T-cell (primary cell): ENCODE results near the gene PMVK. TPM values are rescaled to one million over a fixed set of nuclear protein-coding genes. Genes with fewer than 3 reads are reported as not detected.

ENCODE experiments used
- ATAC-seq, 4 experiments: fragments of 200-7000 bp in 3 of 4; fragments of 150-1000 bp in 1 of 4; cut with Tn5 transposase; replicated peaks in 1 of 4; 1 replicate in 3 of 4; 2 replicates in 1 of 4; pipeline ENCODE4 v1.10.0; 2021; ENCODE audit warnings: moderate library complexity in 3 of 4, mild to moderate bottlenecking in 2 of 4, moderate number of reproducible peaks in 1 of 4
- CTCF ChIA-PET, 2 donors: fragments of 300-600 bp; sonication (Branson Sonifier 250); formaldehyde crosslinking; loops; one replicate each; lab custom pipeline; 2022; ENCODE audit warnings: antibody characterized with exemption in 2 of 2; lab: Charles Lee
- POLR2A ChIA-PET, 2 donors: fragments of 300-600 bp; sonication (Branson Sonifier 250); formaldehyde crosslinking; loops; one replicate each; lab custom pipeline; 2022; ENCODE audit warnings: antibody characterized with exemption in 2 of 2; lab: Charles Lee
- DNase-seq, 35 experiments: peaks; one replicate each; pipeline versions ENCODE4 v3.0.0 to v3.0.0-alpha.2; 2013 to 2023
- H3K27ac ChIP-seq: one replicate; pipeline ENCODE4 v1.5.1; 2013; ENCODE audit warnings: low read length
- H3K27me3 ChIP-seq, 2 experiments: replicated peaks in 1 of 2; 1 replicate in 1 of 2; 2 replicates in 1 of 2; pipeline versions ENCODE4 v1.6.1 to v1.7.0; 2013; ENCODE audit warnings: low read length in 1 of 2, mixed read lengths in 1 of 2; ENCODE audit not compliant: control insufficient read depth in 2 of 2, insufficient read depth in 2 of 2; ENCODE audit errors: extremely low read depth in 1 of 2
- H3K36me3 ChIP-seq, 2 donors: 1 replicate in 1 of 2; 2 replicates in 1 of 2; pipeline versions ENCODE4 v1.6.1 to v1.7.0; 2013; ENCODE audit warnings: low read length in 1 of 2; ENCODE audit not compliant: control insufficient read depth in 2 of 2, insufficient read depth in 1 of 2; ENCODE audit errors: extremely low read depth in 1 of 2
- H3K4me1 ChIP-seq, 2 experiments: 1 replicate in 1 of 2; 2 replicates in 1 of 2; pipeline versions ENCODE4 v1.6.1 to v1.7.0; 2013; ENCODE audit warnings: low read length in 2 of 2, mixed read lengths in 1 of 2; ENCODE audit not compliant: insufficient read depth in 2 of 2, control insufficient read depth in 1 of 2; ENCODE audit errors: extremely low read depth in 1 of 2
- H3K4me3 ChIP-seq, 2 donors: 1 replicate in 1 of 2; 2 replicates in 1 of 2; pipeline versions ENCODE4 v1.5.1 to v1.7.0; 2013; ENCODE audit warnings: mild to moderate bottlenecking in 2 of 2, low read length in 1 of 2, moderate library complexity in 1 of 2; ENCODE audit not compliant: control insufficient read depth in 1 of 2; ENCODE audit errors: extremely low read depth in 1 of 2
- H3K9me3 ChIP-seq: 2 replicates; pipeline ENCODE4 v1.7.0; 2013
- H3K27ac Mint-ChIP-seq, 2 donors: one replicate each; pipeline ENCODE4 v1.8.0; 2020 to 2021; ENCODE audit warnings: mild to moderate bottlenecking in 2 of 2, mixed read lengths in 2 of 2
- H3K27me3 Mint-ChIP-seq, 2 donors: one replicate each; pipeline ENCODE4 v1.8.0; 2021 to 2022; ENCODE audit warnings: mixed read lengths in 2 of 2
- H3K36me3 Mint-ChIP-seq: one replicate; pipeline ENCODE4 v1.8.0; 2021; ENCODE audit warnings: mixed read lengths
- H3K4me1 Mint-ChIP-seq, 3 donors: one replicate each; pipeline ENCODE4 v1.8.0; 2020 to 2022; ENCODE audit warnings: mixed read lengths in 3 of 3, mild to moderate bottlenecking in 1 of 3
- H3K4me3 Mint-ChIP-seq, 3 donors: one replicate each; pipeline ENCODE4 v1.8.0; 2020 to 2022; ENCODE audit warnings: mild to moderate bottlenecking in 3 of 3, mixed read lengths in 3 of 3, moderate library complexity in 3 of 3
- H3K9me3 Mint-ChIP-seq, 3 donors: one replicate each; pipeline ENCODE4 v1.8.0; 2020 to 2022; ENCODE audit warnings: mixed read lengths in 3 of 3
- WGBS: methylation state at CpG from one replicate; pipeline ENCODE4 v1.1.5; 2013; ENCODE audit warnings: missing lambda C conversion rate; ENCODE audit not compliant: insufficient coverage; 5-methylcytosine and 5-hydroxymethylcytosine counted together
- total RNA-seq, 35 experiments: library from RNA in 6 of 35; stranded (reverse) in 6 of 35; fragments of 120-200 nt in 1 of 35; gene quantifications; one replicate each; pipeline versions ENCODE4 v1.2.1 to v1.2.4 and lab custom pipeline; 2013 to 2026

The PMVK gene
- total RNA-seq, 5 donors from 2014 or later (not counting 1 experiment from before 2014, with no cell fraction given): 12.6 to 24.9 (median 22.4) TPM

DNA sequence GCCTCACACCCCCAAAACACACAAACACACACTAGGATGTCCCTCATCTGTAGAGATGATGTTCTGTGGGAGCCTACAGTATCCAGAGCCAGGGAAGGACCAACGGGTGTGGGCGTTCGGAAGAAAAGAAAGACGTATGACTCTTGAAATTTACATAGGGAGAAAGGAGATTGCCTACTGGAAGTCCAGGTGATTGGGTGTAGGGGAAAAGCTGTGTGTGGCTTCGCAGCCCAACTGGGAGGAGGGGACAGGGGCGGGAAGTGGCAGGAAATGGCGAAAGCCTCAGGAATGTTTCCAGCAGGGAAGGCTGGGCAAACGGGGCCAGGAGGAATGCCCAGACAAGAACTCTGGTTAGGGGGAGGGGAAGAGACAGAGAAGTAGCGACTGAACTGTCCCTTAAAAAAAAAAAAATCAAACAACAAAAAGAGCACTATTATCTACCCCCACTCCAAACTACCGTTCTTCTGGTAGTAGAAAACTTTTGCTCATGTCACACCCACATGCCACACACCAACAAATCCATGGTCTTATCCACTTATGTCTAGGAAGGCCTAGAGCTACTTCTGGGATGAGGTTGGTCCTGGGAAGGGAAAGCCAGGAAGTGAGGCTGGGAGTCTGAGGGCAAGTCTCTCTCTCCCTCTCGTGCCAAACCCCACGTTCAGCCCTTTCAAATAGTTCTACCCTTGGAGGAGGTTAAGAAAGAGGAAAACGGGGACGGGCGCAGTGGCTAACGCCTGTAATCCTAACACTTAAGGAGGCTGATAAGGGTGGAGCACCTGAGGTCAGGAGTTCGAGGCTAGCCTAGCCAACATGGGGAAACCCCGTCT is 36.2 kb upstream of the PMVK start:
- CTCF ChIA-PET: interaction anchor here (0.7 to 2.7 kb wide), 8 partner anchors 11 to 353 kb away, joined by 3 to 13 read pairs (median 6); partner anchors contain the start of genes PBXIP1 (in 1 of the 2) and PYGO2 (in 1 of the 2)
- POLR2A ChIA-PET: interaction anchor here (0.5 to 1.6 kb wide), 4 partner anchors 12 to 72 kb away, joined by 3 to 22 read pairs (median 3); partner anchors contain the start of gene PBXIP1 (in 1 of the 2)
- ATAC-seq (no peak), DNase-seq (peak in 1 of 35 experiments; percentile 35)
- H3K27me3 Mint-ChIP-seq: no peaks in the 10 kb centered on the region
- WGBS: 72% methylated on average over 2 of the region's 18 CpGs
- peak overlapping the region; percentile 90 for H3K27ac ChIP-seq
- peak overlapping the region in 1 of 2 donors; percentile 89 for H3K4me3 ChIP-seq
- no peaks in the 10 kb centered on the region for H3K27me3 ChIP-seq
- no peaks in the 10 kb centered on the region for H3K9me3 ChIP-seq
- peaks cover 4 to 40% of the 10 kb centered on the region in 2 donors for H3K36me3 ChIP-seq
- peaks cover 21 to 43% (median 24%) of the 10 kb centered on the region in 3 donors for H3K4me1 Mint-ChIP-seq
- peak overlapping the region in 1 of 2 donors; percentile 74 for H3K27ac Mint-ChIP-seq
- H3K36me3 Mint-ChIP-seq: peaks cover 17% of the 10 kb centered on the region
- no peak overlapping the region for H3K4me3 Mint-ChIP-seq
- no peaks in the 10 kb centered on the region for H3K9me3 Mint-ChIP-seq
- peaks cover 8 to 56% of the 10 kb centered on the region in 2 experiments for H3K4me1 ChIP-seq

DNA sequence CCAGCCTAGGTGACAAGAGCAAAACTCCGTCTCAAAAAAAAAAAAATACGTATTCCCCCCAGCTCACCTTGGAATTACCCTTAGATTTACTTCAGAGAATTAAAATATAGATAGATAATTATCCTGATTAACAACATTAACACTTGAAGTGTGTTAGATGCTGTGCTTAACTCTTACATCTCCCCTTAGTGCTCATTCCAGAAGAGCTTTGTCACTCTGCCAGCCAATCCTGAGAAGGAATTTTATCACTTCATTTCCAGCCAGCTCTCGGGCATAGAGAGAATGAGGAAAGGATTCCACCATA is 35.6 kb upstream of the PMVK start:
- Mint-ChIP-seq H3K4me3 (no peak overlapping the region), H3K9me3 (no peaks in the 10 kb centered on the region), H3K4me1 (peaks cover 21 to 39% (median 24%) of the 10 kb centered on the region in 3 donors), H3K36me3 (peaks cover 17% of the 10 kb centered on the region), H3K27me3 (no peaks in the 10 kb centered on the region), H3K27ac (peak overlapping the region; percentile 74 to 77)
- no peak overlapping the region for H3K4me3 ChIP-seq
- WGBS: no CpG with 5 or more reads among the region's 3 CpGs
- ChIA-PET CTCF (interaction anchor here (0.6 to 1.4 kb wide), 4 partner anchors 16 to 79 kb away, joined by 3 to 6 read pairs (median 3); partner anchors contain the start of genes ADAM15 (in 1 of the 2) and PBXIP1 (in 1 of the 2)), POLR2A (interaction anchor here (0.5 to 0.7 kb wide), 3 partner anchors 13 to 72 kb away, joined by 3 read pairs; partner anchors contain the start of gene PBXIP1 (in 1 of the 2))
- ATAC-seq (no peak), DNase-seq (no peak)
- H3K9me3 ChIP-seq: no peaks in the 10 kb centered on the region
- H3K27me3 ChIP-seq: no peaks in the 10 kb centered on the region
- peaks cover 8 to 62% of the 10 kb centered on the region in 2 experiments for H3K4me1 ChIP-seq
- H3K27ac ChIP-seq: no peak overlapping the region
- H3K36me3 ChIP-seq: peaks cover 4 to 45% of the 10 kb centered on the region in 2 donors

DNA sequence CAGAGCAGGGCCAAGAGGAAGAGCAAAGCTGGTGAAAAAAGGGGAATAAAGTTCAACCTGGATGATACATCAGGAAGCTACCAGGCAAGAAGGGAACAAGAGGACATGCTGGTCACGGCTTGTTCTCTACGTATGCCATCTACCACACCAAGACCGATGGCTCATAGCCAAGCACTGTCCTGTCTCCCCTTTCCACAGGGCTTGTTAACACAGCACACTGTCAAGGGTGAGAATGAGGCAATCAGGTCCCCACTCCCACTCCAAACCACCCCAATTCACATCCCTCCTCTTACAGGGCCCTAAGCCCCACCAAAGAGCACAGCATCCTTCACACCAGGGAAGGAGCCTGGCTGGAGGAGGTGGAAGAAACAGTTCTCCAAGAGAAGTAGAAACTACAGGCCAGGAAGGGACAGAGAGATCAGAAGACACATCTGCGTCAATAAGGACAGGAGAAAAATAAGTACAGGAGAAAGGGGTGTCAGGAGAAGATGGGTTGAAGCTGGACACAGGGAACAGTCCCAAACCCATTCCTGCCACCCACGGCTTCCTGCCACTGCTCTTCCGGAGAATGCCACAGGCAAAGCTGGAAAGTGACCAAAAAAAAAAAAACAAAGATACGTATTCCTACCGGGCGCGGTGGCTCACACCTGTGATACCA is 35.0 kb upstream of the PMVK start:
- CTCF ChIA-PET: interaction anchor here (0.6 to 1.4 kb wide), 4 partner anchors 16 to 80 kb away, joined by 3 to 6 read pairs (median 3); partner anchors contain the start of genes ADAM15 (in 1 of the 2) and PBXIP1 (in 1 of the 2)
- peaks cover 4 to 52% of the 10 kb centered on the region in 2 donors for H3K36me3 ChIP-seq
- WGBS: 89% methylated on average over 9 of the region's 10 CpGs
- POLR2A ChIA-PET: interaction anchor here (0.5 to 1.3 kb wide), 5 partner anchors 10 to 16 kb away, joined by 3 to 9 read pairs (median 3); partner anchors contain the start of genes PBXIP1 (in 2 of the 2) and PYGO2 (in 1 of the 2)
- H3K27ac ChIP-seq: peak overlapping the region; percentile 22
- no peak for ATAC-seq
- peak overlapping the region in 2 of 3 donors; percentile 18 to 23 for H3K4me3 Mint-ChIP-seq
- H3K27ac Mint-ChIP-seq: peak overlapping the region; percentile 42 to 77
- no peak for DNase-seq
- H3K9me3 Mint-ChIP-seq: no peaks in the 10 kb centered on the region
- no peaks in the 10 kb centered on the region for H3K27me3 Mint-ChIP-seq
- H3K27me3 ChIP-seq: no peaks in the 10 kb centered on the region
- H3K4me1 ChIP-seq: peaks cover 8 to 61% of the 10 kb centered on the region in 2 experiments
- H3K4me3 ChIP-seq: no peak overlapping the region
- peaks cover 21 to 39% (median 24%) of the 10 kb centered on the region in 3 donors for H3K4me1 Mint-ChIP-seq
- H3K9me3 ChIP-seq: no peaks in the 10 kb centered on the region
- H3K36me3 Mint-ChIP-seq: peaks cover 17% of the 10 kb centered on the region

DNA sequence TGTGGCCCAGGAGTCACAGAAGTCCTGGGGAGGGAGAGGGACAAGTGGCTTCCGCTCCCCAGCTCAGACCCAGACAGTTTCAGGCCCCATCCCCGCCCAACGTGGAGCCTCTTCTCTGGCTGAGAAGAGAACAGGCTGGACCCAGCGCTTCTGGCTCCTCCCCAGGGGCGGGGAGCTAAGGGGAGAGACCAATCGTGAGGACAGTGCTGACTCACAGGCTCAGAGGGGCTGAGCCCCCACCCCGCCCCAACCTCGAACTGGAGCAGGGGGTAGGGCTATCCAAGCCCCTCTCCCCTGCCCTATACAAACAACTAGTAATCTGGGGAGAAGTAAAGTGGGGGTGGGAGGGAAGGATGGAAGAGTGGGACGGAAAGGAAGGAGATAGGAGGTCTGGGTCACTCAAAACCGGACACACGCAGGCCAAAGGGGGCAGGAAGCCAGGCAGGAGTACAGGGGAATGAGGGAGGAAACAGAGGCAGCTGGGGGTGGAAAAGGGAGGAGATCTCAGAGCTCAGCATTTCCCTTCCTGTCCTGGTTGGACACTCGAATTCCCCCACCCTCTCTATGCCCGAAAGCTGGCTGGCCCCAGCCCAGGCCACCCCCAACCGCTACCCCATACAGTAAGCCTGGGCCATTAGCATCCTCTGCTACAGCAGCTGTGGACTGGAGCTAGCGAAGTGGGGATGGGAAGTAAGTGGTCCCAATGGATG is 34.3 kb upstream of the PMVK start, which contains the start of gene SHC1:
TSS of gene SHC1 (minus strand) at position 117 of the 710 bp plus-strand sequence. CDS start 221 bp downstream, outside the sequence.
- ChIA-PET CTCF (interaction anchor here in 1 of 2 donors (0.6 to 1.4 kb wide), 2 partner anchors 24 to 635 kb away, joined by 4 to 6 read pairs; no protein-coding TSS in a partner anchor), POLR2A (interaction anchor here (0.5 to 1.4 kb wide), 6 partner anchors 10 to 31 kb away, joined by 3 to 9 read pairs (median 4); partner anchors contain the start of genes PBXIP1 (in 2 of the 2) and PYGO2 (in 1 of the 2))
- H3K4me3 Mint-ChIP-seq: peak within 1 kb of the TSS in 2 of 3 donors; percentile 18 to 23
- peak within 1 kb of the TSS; percentile 77 for H3K27ac Mint-ChIP-seq
- ATAC-seq: no peak
- no peaks in the 10 kb centered on the region for H3K9me3 Mint-ChIP-seq
- peak in 2 of 35 experiments; percentile 25 to 43 for DNase-seq
- no peaks in the 10 kb centered on the region for H3K27me3 ChIP-seq
- peaks cover 5 to 55% of the 10 kb centered on the region in 2 experiments for H3K4me1 ChIP-seq
- H3K36me3 ChIP-seq: peaks cover 6 to 59% of the 10 kb centered on the region in 2 donors
- H3K4me1 Mint-ChIP-seq: peaks cover 21 to 39% (median 24%) of the 10 kb centered on the region in 3 donors
- H3K36me3 Mint-ChIP-seq: peaks cover 17% of the 10 kb centered on the region
- H3K9me3 ChIP-seq: no peaks in the 10 kb centered on the region
- H3K4me3 ChIP-seq: no peak within 1 kb of the TSS
- WGBS: 100% methylated on average over 2 of the region's 15 CpGs
- H3K27me3 Mint-ChIP-seq: no peaks in the 10 kb centered on the region
- peak within 1 kb of the TSS; percentile 22 for H3K27ac ChIP-seq

DNA sequence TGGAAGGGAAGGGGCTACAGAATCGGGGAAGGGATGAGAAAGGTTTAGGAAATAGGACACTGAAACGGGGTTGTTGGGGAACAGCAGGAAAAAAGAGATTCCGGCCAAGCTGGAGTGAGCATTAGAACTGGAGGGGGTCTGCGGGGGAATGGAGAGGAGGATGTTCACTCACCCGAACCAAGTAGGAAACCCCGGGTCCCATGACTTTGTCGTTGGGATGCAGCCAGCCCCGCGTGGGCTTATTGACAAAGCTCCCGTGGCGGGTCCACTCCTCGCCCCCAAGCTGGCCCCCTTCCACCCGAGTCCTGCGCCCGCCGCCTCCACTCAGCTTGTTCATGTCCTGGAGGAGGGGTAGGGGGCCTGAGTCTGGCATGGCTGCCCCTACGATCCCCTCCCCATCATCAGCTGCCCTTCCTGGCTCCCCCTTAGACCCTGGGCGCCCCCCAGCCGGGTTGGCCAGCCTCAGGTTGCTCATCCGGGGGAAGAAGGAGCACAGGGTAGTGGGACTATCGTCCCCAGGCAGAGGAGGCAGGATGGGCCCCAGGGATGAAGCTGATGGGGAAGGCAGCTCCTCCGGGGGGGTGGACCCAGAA is 33.4 kb upstream of the PMVK start:
- WGBS: 85% methylated on average over 9 of the region's 22 CpGs
- ChIA-PET POLR2A (interaction anchor here (0.5 to 1.4 kb wide), 2 partner anchors 14 to 30 kb away, joined by 3 to 4 read pairs; partner anchors contain the start of gene PBXIP1 (in 1 of the 2)), CTCF (interaction anchor here in 1 of 2 donors (1.1 kb wide), 1 partner anchor 9 kb away, joined by 3 read pairs; no protein-coding TSS in a partner anchor)
- no peak for ATAC-seq
- H3K36me3 Mint-ChIP-seq: peaks cover 25% of the 10 kb centered on the region
- no peak overlapping the region for H3K4me3 ChIP-seq
- no peaks in the 10 kb centered on the region for H3K27me3 ChIP-seq
- no peak overlapping the region for H3K4me3 Mint-ChIP-seq
- no peak overlapping the region for H3K27ac ChIP-seq
- peaks cover 21 to 39% (median 24%) of the 10 kb centered on the region in 3 donors for H3K4me1 Mint-ChIP-seq
- no peak for DNase-seq
- H3K27ac Mint-ChIP-seq: peak overlapping the region; percentile 22 to 77
- H3K36me3 ChIP-seq: peaks cover 7 to 66% of the 10 kb centered on the region in 2 donors
- H3K9me3 ChIP-seq: no peaks in the 10 kb centered on the region
- H3K4me1 ChIP-seq: peaks cover 5 to 51% of the 10 kb centered on the region in 2 experiments
- H3K9me3 Mint-ChIP-seq: no peaks in the 10 kb centered on the region
- no peaks in the 10 kb centered on the region for H3K27me3 Mint-ChIP-seq
